ENCODE measurements around the gene DDX11.
"Not testable (repeated sequence)": the region's sequence is repeated elsewhere in the genome, so short reads cannot be mapped to it uniquely, and the experiment has no call there.

DDX11 gene

GRCh38 chr12:31099434-31099833 is 25.8 kb downstream of the DDX11 start:
- not testable (repeated sequence) for DNase-seq (ENCODE audit: low spot score)

DNA sequence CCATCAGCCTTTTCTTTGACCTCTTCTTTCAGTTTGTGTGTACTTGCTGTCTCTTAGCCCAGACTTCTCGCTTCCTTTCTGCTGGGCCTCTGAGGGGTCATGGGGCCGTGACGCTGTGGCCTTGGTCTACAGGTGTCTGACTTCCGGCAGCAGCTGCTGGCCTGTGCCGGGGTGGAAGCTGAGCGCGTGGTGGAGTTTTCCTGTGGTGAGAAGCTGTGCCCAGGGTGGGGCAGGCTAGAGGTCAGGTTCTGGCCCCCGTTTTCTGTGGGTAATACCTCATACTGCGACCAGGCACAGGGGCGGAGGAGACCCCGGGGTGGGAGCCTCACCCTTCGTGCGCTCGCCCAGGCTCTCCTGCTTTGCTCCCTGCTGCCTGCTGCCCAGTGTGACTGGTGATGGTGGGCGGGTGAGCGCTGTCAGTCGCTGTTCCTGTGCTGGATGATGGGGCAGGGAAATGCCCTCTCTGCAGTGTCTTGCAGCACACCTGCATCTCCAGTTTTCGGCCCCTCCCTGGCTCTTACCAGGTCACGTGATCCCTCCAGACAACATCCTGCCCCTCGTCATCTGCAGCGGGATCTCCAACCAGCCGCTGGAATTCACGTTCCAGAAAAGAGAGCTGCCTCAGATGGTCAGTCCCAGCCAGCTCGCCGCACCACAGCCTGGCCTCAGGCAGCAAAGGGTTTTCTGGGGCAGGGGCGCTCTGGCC is 27.0 kb downstream of the DDX11 start:
- not testable (repeated sequence) for DNase-seq (ENCODE audit: low spot score)

GRCh38 chr12:31102125-31102524 is 28.5 kb downstream of the DDX11 start:
- not testable (repeated sequence) for DNase-seq (ENCODE audit: low spot score)

DNA sequence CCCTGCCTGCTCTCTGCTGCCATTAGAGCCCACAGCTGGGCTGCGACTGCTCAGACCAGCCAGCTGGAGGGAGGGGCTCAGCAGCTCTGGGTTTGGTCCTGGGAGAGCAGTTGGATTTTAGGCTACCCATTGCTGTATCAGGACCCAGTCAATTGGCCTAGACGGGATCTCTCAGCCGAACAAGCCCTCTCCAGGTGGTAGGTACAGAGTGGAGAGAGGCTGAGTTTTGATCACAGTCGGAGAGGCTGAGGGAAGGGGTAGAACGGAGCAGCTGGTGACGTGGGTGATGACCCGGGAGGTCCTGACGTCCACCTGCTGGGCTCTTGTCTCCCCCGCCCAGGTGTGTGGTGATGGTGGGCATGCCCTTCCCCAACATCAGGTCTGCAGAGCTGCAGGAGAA is 28.9 kb downstream of the DDX11 start:
- DNase-seq (ENCODE audit: low spot score), result not testable (repeated sequence)

DNA sequence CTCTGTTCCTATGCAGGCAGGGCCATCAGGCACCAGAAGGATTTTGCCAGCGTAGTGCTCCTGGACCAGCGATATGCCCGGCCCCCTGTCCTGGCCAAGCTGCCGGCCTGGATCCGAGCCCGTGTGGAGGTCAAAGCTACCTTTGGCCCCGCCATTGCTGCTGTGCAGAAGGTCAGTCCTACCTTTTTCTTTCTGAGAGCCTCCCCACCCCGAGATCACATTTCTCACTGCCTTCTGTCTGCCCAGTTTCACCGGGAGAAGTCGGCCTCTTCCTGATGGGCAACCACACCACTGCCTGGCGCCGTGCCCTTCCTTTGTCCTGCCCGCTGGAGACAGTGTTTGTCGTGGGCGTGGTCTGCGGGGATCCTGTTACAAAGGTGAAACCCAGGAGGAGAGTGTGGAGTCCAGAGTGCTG is 29.9 kb downstream of the DDX11 start:
- DNase-seq (ENCODE audit: low spot score), result not testable (repeated sequence)

DNA sequence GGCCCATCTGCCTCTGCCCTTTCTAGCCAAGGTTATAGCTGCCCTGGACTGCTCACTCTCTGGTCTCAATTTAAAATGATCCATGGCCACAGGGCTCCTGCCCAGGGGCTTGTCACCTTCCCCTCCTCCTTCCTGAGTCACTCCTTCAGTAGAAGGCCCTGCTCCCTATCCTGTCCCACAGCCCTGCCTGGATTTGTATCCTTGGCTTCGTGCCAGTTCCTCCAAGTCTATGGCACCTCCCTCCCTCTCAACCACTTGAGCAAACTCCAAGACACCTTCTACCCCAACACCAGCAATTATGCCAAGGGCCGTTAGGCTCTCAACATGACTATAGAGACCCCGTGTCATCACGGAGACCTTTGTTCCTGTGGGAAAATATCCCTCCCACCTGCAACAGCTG is 30.6 kb downstream of the DDX11 start:
- DNase-seq (ENCODE audit: low spot score), result not testable (repeated sequence)

DNA sequence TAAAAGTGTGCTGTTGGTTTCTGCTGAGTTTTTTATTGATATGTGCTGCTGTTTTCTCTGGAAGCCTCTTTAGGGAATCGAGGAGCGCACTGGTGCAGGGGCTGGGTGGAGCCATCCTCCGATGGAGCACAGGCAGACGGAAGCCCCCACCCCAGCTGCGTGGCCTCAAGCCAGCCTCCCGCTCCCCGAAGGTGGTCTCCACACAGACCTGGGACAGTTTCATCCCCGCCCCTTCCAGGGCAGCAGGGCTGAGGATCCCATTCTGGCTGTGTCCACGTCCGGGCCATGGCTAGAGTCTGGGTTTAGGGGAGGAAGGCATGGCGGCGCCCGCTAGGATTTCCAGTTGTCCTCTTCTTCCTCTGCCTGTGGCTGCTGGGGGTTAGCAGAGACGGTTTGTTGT is 31.1 kb downstream of the DDX11 start:
- not testable (repeated sequence) for DNase-seq (ENCODE audit: low spot score)

GRCh38 chr12:31105668-31106067 is 32.0 kb downstream of the DDX11 start:
- no peak for DNase-seq (ENCODE audit: low spot score)

DNA sequence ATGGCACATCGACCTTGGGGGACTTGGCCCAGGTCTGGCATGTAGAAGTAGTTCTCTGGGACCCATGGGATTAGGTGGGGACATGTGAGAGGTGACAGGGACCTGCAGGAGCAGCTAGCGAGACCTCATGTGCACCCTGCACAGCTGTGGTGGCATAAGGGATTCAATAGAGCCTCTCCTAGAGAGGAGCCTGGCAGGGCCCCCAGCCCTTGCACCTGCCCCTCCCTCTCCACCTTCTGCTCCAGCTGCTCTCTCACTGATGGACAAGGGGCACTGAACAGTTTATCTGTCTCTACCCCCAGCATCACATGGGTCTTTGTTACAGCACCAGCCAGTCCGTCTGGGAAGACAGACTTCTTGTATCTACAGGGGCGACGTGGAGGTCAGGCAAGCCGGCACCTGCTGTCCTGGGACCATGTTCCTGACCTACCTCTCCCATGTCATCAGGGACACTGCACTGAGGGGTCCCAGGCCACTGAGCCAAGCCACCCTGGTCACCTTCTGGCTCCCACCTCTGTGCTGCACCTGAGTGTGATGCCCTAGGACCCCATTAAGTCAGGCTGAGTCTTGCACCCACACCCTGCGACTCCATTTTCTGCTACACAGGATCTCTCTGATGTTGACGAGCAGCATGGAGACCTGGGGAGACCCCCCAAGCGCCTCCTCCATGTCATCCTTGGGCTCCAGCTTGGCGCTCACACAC is 32.6 kb downstream of the DDX11 start:
- no peak for DNase-seq (ENCODE audit: low spot score)

- not testable (repeated sequence) for DNase-seq (ENCODE audit: low spot score)
Measured at GRCh38 chr12:31109773-31110172, 36.1 kb downstream of the DDX11 start.

GRCh38 chr12:31110263-31110662 is 36.6 kb downstream of the DDX11 start:
- DNase-seq (ENCODE audit: low spot score), result not testable (repeated sequence)

DNA sequence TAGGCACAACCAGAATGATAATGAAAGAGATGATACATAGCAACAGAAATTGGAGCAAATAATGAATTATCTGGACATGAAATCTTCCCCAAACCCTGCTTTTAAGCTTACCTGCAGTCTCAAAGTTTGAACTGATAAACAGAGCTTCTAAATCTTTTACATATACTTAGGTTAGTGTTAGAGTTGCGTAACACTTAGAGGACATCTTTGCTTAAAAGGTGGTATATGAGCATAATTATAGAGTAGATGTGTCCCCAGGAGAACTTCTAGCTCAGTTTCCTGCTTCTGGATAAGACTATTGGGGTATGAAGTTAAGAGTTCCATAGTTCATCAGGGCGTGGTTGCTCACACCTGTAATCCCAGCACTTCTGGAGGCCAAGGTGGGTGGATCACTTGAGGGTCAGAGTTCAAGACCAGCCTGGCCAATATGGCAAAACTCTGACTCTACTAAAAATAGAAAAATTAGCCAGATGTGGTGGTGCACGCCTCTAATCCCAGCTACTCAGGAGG is 41.5 kb downstream of the DDX11 start:
- DNase-seq (ENCODE audit: low spot score), result not testable (repeated sequence)

- not testable (repeated sequence) for DNase-seq (ENCODE audit: low spot score)
Measured at GRCh38 chr12:31116846-31117202, 43.2 kb downstream of the DDX11 start.

DNA sequence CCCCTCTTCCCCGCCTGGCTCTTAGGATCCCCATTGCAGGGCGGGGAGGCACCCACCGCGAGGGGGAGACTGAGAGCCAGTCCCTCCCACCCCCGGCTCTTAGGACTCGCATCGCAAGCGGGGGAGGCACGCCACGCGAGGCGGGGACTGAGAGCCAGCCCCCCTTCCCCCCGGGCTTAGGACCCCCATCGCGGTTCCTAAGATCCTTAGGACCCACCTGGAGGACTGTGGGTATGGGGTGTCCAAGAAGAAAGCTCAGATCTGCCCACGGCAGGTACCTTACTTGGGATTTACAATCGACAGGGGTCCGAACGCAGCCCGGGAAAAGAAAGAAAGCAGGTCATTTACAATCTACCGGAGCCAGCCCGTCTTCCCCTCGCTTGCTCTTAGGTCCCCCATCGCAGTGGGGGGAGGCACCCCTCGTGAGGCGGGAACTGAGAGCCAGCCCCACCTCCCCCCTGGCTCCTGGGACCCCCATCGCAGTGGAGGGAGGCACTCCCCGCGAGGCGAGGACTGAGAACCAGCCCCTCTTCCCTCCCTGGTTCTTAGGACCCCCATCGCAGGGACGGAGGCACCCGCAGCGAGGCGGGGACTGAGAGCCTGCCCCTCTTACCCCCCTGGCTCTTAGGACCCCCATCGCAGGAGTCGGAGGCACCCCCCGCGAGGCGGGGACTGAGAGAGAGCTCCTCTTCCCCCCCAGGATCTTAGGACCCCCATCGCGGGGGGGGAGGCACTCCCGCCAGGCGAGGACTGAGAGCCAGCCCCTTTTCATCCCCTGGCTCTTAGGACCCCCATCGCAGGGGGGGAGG is 43.7 kb downstream of the DDX11 start:
- peak; percentile 41 for DNase-seq (ENCODE audit: low spot score)

DNA sequence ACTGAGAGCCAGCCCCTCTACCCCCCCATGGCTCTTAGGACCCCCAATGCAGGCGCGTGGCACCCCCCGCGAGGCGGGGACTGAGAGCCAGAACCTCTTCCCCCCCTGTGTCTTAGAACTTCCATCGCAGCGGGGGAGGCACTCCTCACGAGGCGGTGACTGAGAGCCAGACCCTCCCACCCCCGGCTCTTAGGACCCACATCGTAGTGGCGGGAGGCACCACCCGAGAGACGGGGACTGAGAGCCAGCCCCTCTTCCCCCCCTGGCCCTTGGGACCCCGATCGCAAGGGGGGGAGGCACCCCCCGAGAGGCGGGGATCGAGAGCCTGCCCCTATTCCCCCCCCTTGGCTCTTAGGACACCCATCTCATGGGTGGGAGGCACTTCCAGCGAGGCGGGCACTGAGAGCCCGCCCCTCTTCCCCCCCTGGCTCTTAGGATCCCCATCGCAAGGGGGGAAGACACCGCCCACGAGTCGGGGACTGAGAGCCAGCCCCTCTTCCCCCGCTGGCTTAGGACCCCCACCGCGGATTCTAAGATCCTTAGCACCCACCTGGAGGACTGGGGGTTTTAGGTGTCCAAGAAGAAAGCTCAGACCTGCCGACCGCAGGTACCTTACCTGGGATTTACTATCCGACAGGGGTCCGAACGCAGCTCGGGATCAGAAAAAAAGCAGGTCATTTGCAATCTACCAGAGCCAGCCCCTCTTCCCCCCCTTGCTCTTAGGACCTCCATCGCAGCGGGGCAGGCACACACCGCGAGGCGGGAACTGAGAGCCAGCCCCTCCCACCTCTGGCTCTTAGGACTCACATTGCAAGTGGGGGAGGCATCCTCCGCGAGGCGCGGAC is 44.9 kb downstream of the DDX11 start:
- no peak for DNase-seq (ENCODE audit: low spot score)

DNA sequence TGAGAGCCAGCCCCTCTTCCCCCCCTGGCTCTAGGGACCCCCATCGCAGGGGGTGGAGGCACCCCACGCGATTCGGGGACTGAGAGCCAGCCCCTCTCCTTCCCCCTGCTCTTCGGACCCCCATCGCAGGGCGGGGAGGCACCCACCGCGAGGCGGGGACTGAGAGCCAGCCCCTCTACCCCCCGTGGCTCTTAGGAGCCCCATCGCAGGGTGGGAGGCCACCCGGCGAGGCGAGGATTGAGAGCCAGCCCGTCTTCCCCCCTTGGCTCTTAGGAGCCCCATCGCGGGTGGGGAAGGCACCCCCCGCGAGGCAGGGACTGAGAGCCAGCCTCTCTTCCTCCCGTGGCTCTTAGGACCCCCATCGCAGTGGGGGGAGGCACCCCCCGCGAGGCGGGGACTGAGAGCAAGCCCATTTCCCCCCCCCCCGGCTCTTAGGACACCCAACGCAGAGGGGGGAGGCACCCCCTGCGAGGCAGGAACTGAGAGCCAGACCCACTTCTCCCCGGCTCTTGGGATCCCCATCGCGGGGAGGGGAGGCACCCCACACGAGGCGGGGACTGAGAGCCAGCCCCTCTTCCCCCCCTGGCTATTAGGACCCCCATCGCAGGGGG is 45.6 kb downstream of the DDX11 start:
- DNase-seq (ENCODE audit: low spot score), result no peak

GRCh38 chr12:31119803-31120211 is 46.1 kb downstream of the DDX11 start:
- DNase-seq (ENCODE audit: low spot score), result no peak

GRCh38 chr12:31120392-31121008 is 46.8 kb downstream of the DDX11 start:
- no peak for DNase-seq (ENCODE audit: low spot score)

- DNase-seq (ENCODE audit: low spot score), result not testable (repeated sequence)
Measured at GRCh38 chr12:31121022-31121728, 47.5 kb downstream of the DDX11 start.

GRCh38 chr12:31122481-31122880 is 48.8 kb downstream of the DDX11 start:
- DNase-seq (ENCODE audit: low spot score), result no peak

All from activated CD4-positive, alpha-beta T cell treated with anti-CD3 and anti-CD28 coated beads, Interleukin-2, Interleukin-4, amounts not matched to agents 100 ng/mL and 50 ng/mL, durations not matched to agents 16 hours and 8 hours (primary cell).